GM18868 (cell line): ENCODE measurements around the gene TMEM143.
A peak's percentile ranks its signal among the peaks of the same experiment; 100 is the strongest.
"Not testable (repeated sequence)": the region's sequence is repeated elsewhere in the genome, so short reads cannot be mapped to it uniquely, and the experiment has no call there.

Source experiments
- ATAC-seq: cut with Tn5 transposase; IDR thresholded peaks from one replicate; pipeline ENCODE4 v1.9.1; 2021; ENCODE audit warnings: mild to moderate bottlenecking, moderate library complexity; ENCODE audit not compliant: unreplicated experiment

TMEM143 gene

GRCh38 chr19:48391100-48392005 lies 27.6 kb upstream of the TMEM143 start, which contains the start of gene KDELR1:
KDELR1 (minus strand) TSS chr19:48391551; CDS start chr19:48391358, 193 bp downstream.
- ATAC-seq = peak; percentile 78

GRCh38 chr19:48390188-48391099 lies 26.7 kb upstream of the TMEM143 start:
- no peak for ATAC-seq

- ATAC-seq = no peak
Observed at GRCh38 chr19:48386981-48387380, 23.2 kb upstream of the TMEM143 start.

- ATAC-seq = no peak
Observed at GRCh38 chr19:48385461-48386087, 21.8 kb upstream of the TMEM143 start.

GRCh38 chr19:48382286-48382685 lies 18.5 kb upstream of the TMEM143 start:
- ATAC-seq = no peak

DNA sequence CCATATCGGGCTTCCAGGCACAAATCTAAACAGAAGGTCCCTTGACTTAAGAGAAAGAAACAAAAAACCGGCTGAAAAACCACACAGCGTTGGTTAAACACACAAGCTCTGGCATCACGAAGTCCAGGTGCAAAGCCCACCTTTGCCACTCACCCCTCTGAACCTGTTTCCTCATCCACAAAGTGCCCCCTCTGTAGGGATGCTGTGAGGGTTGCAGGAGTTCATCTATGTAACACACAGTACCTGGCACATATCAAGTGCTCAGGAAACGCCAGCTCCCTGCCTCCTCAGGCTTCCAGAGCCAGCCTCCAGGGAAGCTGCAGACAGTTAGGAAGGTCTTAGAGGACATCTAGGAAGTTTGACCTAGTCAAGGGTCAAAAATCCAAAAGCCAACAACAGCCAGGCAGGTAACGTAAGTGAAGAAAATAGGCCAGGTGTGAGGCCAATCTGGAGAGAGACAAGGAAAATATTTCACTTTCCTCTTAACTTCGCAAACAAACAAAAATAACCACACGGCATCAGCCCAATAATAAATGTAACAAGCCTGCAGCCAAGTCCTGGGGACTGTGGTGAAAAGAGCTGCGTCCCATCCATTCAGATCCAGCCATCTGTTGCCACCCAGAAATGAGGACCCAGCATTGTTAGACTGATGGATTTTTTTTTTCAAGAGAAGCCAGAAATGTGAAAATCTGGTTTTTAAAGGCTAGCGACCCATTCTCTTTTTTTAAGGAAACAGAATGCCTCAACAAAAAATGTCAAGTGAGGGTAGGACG lies 17.6 kb upstream of the TMEM143 start:
- no peak for ATAC-seq

DNA sequence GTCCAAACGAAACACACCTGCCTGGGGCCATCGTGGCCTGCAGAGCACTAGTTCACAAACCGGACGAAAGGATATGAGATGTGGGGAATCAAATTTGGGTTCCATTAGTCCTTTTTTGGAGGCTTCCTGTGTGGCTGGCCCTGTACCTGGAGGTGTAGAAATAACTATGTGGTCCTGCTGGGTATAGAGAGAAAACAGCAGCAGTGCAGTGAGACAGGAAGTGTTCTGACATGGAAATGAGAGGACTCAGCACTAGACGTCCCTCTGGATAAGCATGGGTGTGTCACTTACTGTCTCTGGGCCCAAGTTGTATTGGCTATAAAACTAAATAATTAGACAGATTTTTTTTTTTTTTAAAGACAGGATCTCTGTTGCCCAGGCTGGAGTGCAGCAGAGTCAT lies 15.3 kb upstream of the TMEM143 start:
- ATAC-seq = no peak

- ATAC-seq = no peak
Observed at GRCh38 chr19:48378194-48378570, 14.4 kb upstream of the TMEM143 start.

- ATAC-seq = no peak
Observed at GRCh38 chr19:48373567-48373966, 9.8 kb upstream of the TMEM143 start.

DNA sequence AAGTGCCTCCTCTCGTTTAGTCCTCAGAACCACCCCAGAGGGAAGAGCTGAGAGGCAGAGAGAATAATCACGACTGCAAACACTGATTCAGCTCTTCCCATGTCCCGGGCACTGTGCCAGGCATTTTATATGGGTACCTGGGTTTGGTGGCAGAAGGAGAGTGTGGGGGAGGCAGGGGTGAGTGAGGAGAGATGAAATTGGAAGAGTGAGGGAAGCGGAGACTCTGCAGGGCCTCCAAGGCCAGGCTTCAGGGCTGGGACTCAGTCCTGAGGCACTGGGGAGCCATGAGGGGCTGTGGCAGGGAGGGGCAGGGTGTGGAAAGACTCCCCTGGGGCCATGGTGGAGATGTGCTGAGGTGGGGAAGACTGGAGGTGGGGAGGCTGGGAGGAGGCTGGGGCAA lies 9.2 kb upstream of the TMEM143 start:
- no peak for ATAC-seq

GRCh38 chr19:48371771-48372170 lies 8.0 kb upstream of the TMEM143 start:
- not testable (repeated sequence) for ATAC-seq

DNA sequence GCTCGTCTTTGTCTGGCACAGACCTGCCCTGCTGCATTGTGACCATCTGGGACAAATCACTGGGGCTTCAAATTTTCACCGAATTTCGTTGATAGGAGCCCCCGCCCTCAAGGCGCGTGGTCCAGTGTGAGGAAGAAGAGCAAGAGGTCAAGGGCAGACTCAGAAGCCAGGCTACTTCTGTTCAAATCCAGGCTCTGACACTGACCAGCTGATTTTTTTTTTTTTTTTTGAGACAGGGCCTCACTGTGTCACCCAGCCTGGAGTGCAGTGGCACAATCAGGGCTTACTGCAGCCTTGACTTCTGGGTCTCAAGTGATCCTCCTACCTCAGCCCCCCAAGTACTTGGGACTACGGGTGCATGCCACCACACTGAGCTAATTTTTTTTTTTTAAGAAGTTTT lies 7.6 kb upstream of the TMEM143 start:
- ATAC-seq = no peak

- no peak for ATAC-seq
Observed at GRCh38 chr19:48370955-48371354, 7.2 kb upstream of the TMEM143 start.

DNA sequence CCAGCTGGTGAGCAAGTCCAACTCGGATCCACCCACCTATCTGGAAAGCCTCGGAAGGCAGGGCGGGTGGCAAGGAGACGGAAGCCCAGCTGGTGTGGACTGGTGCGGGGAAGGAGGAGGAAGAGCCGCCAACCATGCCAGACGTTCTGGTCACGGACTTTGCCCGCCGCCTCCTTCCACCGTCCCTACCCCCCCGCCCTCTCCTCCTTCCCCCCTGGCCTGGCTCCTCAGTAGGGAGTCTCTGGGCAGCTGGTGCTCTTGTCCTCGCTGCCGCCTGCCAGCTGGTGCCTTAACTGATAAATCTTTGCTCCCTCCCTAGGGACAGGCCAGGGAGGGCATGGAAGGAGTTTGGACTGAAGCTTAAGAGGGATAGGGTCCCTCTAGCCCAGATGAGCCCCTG lies 5.2 kb upstream of the TMEM143 start:
- no peak for ATAC-seq

DNA sequence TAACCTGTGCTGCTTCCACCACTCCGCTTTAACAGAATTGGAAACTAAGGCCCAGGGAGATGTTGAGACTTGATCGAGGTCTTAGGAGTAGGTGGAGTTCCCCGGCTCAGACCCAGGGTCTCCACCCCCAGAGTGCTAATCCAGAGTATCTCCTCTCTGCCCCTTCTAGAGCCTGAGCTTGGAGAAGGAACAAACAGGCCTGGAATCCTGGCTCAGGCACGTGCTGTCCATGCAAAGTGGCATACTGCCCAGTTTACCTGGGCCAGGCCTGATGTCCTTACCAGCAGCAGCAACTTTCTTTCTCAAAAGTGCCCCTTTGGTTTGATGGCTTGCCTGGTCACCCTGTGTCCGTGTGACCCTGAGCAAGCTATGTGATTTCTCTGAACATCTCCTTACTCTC lies 4.1 kb upstream of the TMEM143 start:
- no peak for ATAC-seq

DNA sequence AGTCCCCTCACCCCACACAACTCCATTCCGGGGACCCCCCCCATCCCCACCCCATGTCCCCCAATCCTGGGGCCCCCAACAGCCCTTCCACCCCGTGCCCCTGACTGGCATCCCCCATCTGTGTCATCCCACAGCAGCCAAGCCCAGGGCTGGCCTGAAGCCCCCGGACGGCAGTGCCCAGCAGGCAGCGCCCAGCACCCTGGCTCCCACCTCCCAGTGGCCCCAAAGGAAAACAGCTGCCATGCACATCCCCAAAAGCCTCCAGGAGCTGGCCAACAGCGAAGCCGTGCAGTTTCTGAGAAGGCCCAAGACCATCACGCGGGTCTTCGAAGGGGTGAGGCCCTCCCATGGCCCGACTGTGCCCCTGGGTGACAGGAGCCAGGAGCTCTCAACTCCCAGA lies 1.9 kb upstream of the TMEM143 start:
- ATAC-seq = no peak

GRCh38 chr19:48364598-48365348 lies 1.0 kb upstream of the TMEM143 start:
- ATAC-seq = no peak

GRCh38 chr19:48363500-48363809 lies 285 bp downstream of the TMEM143 start:
- ATAC-seq = peak; percentile 7

DNA sequence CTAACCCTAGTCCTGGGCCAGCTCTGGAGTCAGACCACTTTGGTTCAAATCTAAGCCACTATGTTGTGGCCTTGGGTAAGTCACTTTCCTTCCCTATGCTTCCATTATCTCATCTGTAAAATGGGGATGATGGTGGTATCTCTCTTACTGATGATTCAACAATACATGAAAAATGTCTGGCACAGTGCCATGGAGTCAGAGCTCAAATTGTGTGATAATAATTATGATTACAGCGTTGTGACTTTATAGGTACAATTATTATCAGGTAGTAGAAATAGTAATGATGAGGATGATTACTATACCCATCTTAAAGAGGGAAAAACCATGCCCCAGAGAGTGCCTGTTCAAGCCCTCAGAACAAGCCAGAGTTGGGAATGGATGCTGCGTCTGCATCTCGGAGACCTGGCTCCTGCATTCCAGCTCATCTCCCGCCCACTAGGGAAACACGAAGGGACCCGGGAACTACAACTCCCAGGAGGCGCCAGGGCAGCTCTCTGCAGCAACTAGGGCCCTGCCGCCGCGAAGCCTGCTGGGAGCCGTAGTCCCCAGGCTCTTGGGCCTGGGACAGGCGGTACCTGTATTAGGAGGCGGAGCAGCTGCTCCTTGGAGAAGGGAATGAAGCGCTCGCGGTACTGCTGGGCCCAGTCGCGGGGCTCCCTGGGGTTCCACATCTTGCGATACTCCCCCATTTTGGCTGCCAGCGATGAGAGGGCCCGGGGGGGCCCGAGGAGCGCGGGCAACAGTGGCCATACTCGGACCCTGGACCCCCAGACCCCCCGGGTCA lies 832 bp downstream of the TMEM143 start:
- ATAC-seq = peak; percentile 52
